Trophoblast cell (in vitro differentiated cells and primary cell): ENCODE measurements around the gene RPL18A.

Experiments
- DNase-seq, 2 donors: peaks; one replicate each; pipeline ENCODE4 v3.0.0-alpha.2; 2016
- H2AFZ ChIP-seq: 2 replicates; pipeline ENCODE4 v1.6.1; 2013; ENCODE audit warnings: low read length, moderate library complexity, mild to moderate bottlenecking; ENCODE audit not compliant: insufficient read depth, poor library complexity
- H2AK5ac ChIP-seq: 2 replicates; pipeline ENCODE4 v1.6.1; 2013; ENCODE audit warnings: mild to moderate bottlenecking, low read length
- H2BK120ac ChIP-seq: 2 replicates; pipeline ENCODE4 v1.6.1; 2013; ENCODE audit warnings: low read length, mild to moderate bottlenecking, moderate library complexity; ENCODE audit not compliant: insufficient read depth, poor library complexity
- H2BK12ac ChIP-seq: 2 replicates; pipeline ENCODE4 v1.6.1; 2013; ENCODE audit warnings: mild to moderate bottlenecking, low read length, moderate library complexity
- H2BK5ac ChIP-seq: 2 replicates; pipeline ENCODE4 v1.6.1; 2013; ENCODE audit warnings: low read length, low read depth, moderate library complexity, mild to moderate bottlenecking; ENCODE audit not compliant: poor library complexity
- H3K14ac ChIP-seq: 2 replicates; pipeline ENCODE4 v1.6.1; 2013; ENCODE audit warnings: mild to moderate bottlenecking, low read length
- H3K18ac ChIP-seq: 2 replicates; pipeline ENCODE4 v1.6.1; 2013; ENCODE audit warnings: mild to moderate bottlenecking, low read length
- H3K23ac ChIP-seq: 2 replicates; pipeline ENCODE4 v1.6.1; 2013; ENCODE audit warnings: low read length
- H3K27ac ChIP-seq: 2 replicates; pipeline ENCODE4 v1.5.1; 2013; ENCODE audit warnings: low read depth, mild to moderate bottlenecking, inconsistent platforms, low read length, moderate library complexity
- H3K27me3 ChIP-seq: 2 replicates; pipeline ENCODE4 v1.6.1; 2013; ENCODE audit warnings: inconsistent platforms, mild to moderate bottlenecking, low read length, moderate library complexity; ENCODE audit not compliant: insufficient read depth
- H3K36me3 ChIP-seq, 2 experiments: 1 replicate in 1 of 2; 2 replicates in 1 of 2; pipeline ENCODE4 v1.6.1; 2013; ENCODE audit warnings: low read length in 2 of 2, mild to moderate bottlenecking in 2 of 2, moderate library complexity in 1 of 2; ENCODE audit not compliant: insufficient read depth in 2 of 2, control insufficient read depth in 1 of 2
- H3K4ac ChIP-seq: 2 replicates; pipeline ENCODE4 v1.6.1; 2013; ENCODE audit warnings: low read depth, mild to moderate bottlenecking, low read length, moderate library complexity
- H3K4me1 ChIP-seq, 2 experiments: 1 replicate in 1 of 2; 2 replicates in 1 of 2; pipeline ENCODE4 v1.6.1; 2013; ENCODE audit warnings: low read length in 2 of 2, mild to moderate bottlenecking in 2 of 2, moderate library complexity in 1 of 2; ENCODE audit not compliant: insufficient read depth in 2 of 2, control insufficient read depth in 1 of 2
- H3K4me2 ChIP-seq: 2 replicates; pipeline ENCODE4 v1.6.1; 2013; ENCODE audit warnings: inconsistent platforms, mild to moderate bottlenecking, low read length, moderate library complexity
- H3K4me3 ChIP-seq: 2 replicates; pipeline ENCODE4 v1.5.1; 2013; ENCODE audit warnings: mild to moderate bottlenecking, low read depth, low read length, inconsistent platforms
- H3K79me1 ChIP-seq: one replicate; pipeline ENCODE4 v1.6.1; 2013; ENCODE audit warnings: low read length
- H3K79me2 ChIP-seq: 2 replicates; pipeline ENCODE4 v1.6.1; 2013; ENCODE audit warnings: low read length, mild to moderate bottlenecking; ENCODE audit not compliant: control insufficient read depth, insufficient read depth, poor library complexity
- H3K9ac ChIP-seq: 2 replicates; pipeline ENCODE4 v1.6.1; 2013; ENCODE audit warnings: mild to moderate bottlenecking, low read length
- H3K9me3 ChIP-seq: 2 replicates; pipeline ENCODE4 v1.6.1; 2013; ENCODE audit warnings: low read depth, mild to moderate bottlenecking, control low read depth, inconsistent platforms, low read length; ENCODE audit not compliant: insufficient read depth
- H4K12ac ChIP-seq: 2 replicates; pipeline ENCODE4 v1.6.1; 2013; ENCODE audit warnings: low read depth, mild to moderate bottlenecking, low read length, moderate library complexity
- H4K8ac ChIP-seq: 2 replicates; pipeline ENCODE4 v1.6.1; 2013; ENCODE audit warnings: low read depth, mild to moderate bottlenecking, low read length, moderate library complexity
- H4K91ac ChIP-seq: one replicate; pipeline ENCODE4 v1.6.1; 2013; ENCODE audit warnings: low read depth, mild to moderate bottlenecking, low read length, moderate library complexity
- WGBS: extraction: QIAGEN DNeasy Blood & Tissue Kit; methylation state at CpG from one replicate; pipeline ENCODE4 v1.1.7; 2013; ENCODE audit warnings: missing lambda C conversion rate; ENCODE audit not compliant: insufficient read length, insufficient coverage; ENCODE audit errors: extremely low coverage; 5-methylcytosine and 5-hydroxymethylcytosine counted together

Gene RPL18A

GRCh38 chr19:17869114-17869608, 9.5 kb downstream of the RPL18A start:
- H3K4me1 ChIP-seq = peaks cover 5% of the 10 kb centered on the region in 2 experiments
- H3K27ac ChIP-seq = no peak overlapping the region
- H3K18ac ChIP-seq = no peak overlapping the region
- H2AFZ ChIP-seq = no peak overlapping the region
- H2BK120ac ChIP-seq = no peak overlapping the region
- H2BK12ac ChIP-seq = no peak overlapping the region
- H3K36me3 ChIP-seq = peaks cover 3 to 6% of the 10 kb centered on the region in 2 experiments
- H2BK5ac ChIP-seq = no peak overlapping the region
- no peaks in the 10 kb centered on the region for H3K27me3 ChIP-seq
- H4K91ac ChIP-seq = no peak overlapping the region
- H4K12ac ChIP-seq = no peak overlapping the region
- no peak overlapping the region for H3K4me3 ChIP-seq
- H3K79me1 ChIP-seq = no peaks in the 10 kb centered on the region
- no peak overlapping the region for H3K4me2 ChIP-seq
- H4K8ac ChIP-seq = no peak overlapping the region
- no peak overlapping the region for H3K4ac ChIP-seq
- no peak overlapping the region for H3K9ac ChIP-seq
- peaks cover 1% of the 10 kb centered on the region for H3K79me2 ChIP-seq
- WGBS = no CpG with 5 or more reads among the region's 11 CpGs
- no peak overlapping the region for H2AK5ac ChIP-seq
- DNase-seq = no peak
- H3K9me3 ChIP-seq = peaks cover 9% of the 10 kb centered on the region
- no peak overlapping the region for H3K14ac ChIP-seq
- no peak overlapping the region for H3K23ac ChIP-seq

GRCh38 chr19:17871032-17871877, 11.5 kb downstream of the RPL18A start:
- WGBS = no CpG with 5 or more reads among the region's 10 CpGs
- Histone ChIP-seq H2BK120ac (no peak overlapping the region), H4K91ac (no peak overlapping the region), H4K8ac (no peak overlapping the region), H3K36me3 (no peaks in the 10 kb centered on the region), H3K9ac (no peak overlapping the region), H3K79me2 (peaks cover 1% of the 10 kb centered on the region), H2AK5ac (no peak overlapping the region), H2BK5ac (no peak overlapping the region), H3K4ac (no peak overlapping the region), H3K27me3 (no peaks in the 10 kb centered on the region), H3K18ac (no peak overlapping the region), H4K12ac (no peak overlapping the region), H3K14ac (no peak overlapping the region), H3K9me3 (peaks cover 7% of the 10 kb centered on the region), H2AFZ (no peak overlapping the region), H2BK12ac (no peak overlapping the region), H3K4me1 (peaks cover 5% of the 10 kb centered on the region in 2 experiments), H3K4me3 (no peak overlapping the region), H3K23ac (no peak overlapping the region), H3K27ac (no peak overlapping the region), H3K4me2 (no peak overlapping the region), H3K79me1 (no peaks in the 10 kb centered on the region)
- no peak for DNase-seq

GRCh38 chr19:17871878-17872250, 12.2 kb downstream of the RPL18A start, which contains the start of gene SLC5A5:
Gene SLC5A5, plus strand, starts transcription at chr19:17871945. Its CDS starts 375 bp downstream, at chr19:17872320.
- no peak for DNase-seq
- Histone ChIP-seq H4K8ac (no peak within 1 kb of the TSS), H2AFZ (no peak within 1 kb of the TSS), H3K23ac (no peak within 1 kb of the TSS), H2BK5ac (no peak within 1 kb of the TSS), H3K4me2 (no peak within 1 kb of the TSS), H3K79me2 (peaks cover 1% of the 10 kb centered on the region), H3K79me1 (no peaks in the 10 kb centered on the region), H2BK12ac (no peak within 1 kb of the TSS), H2AK5ac (no peak within 1 kb of the TSS), H3K9ac (no peak within 1 kb of the TSS), H2BK120ac (no peak within 1 kb of the TSS), H3K27me3 (no peaks in the 10 kb centered on the region), H3K27ac (no peak within 1 kb of the TSS), H4K91ac (no peak within 1 kb of the TSS), H3K4me3 (no peak within 1 kb of the TSS), H3K14ac (no peak within 1 kb of the TSS), H3K36me3 (no peaks in the 10 kb centered on the region), H3K4me1 (peaks cover 5% of the 10 kb centered on the region in 2 experiments), H3K4ac (no peak within 1 kb of the TSS), H3K18ac (no peak within 1 kb of the TSS), H3K9me3 (peaks cover 7% of the 10 kb centered on the region), H4K12ac (no peak within 1 kb of the TSS)
- no CpG with 5 or more reads among the region's 26 CpGs for WGBS

- Histone ChIP-seq H2AFZ (no peak overlapping the region), H3K9ac (no peak overlapping the region), H2BK5ac (no peak overlapping the region), H3K4me3 (no peak overlapping the region), H3K4me2 (no peak overlapping the region), H3K14ac (no peak overlapping the region), H3K9me3 (peaks cover 7% of the 10 kb centered on the region), H4K91ac (no peak overlapping the region), H3K4me1 (peaks cover 5% of the 10 kb centered on the region in 2 experiments), H2AK5ac (no peak overlapping the region), H4K8ac (no peak overlapping the region), H3K18ac (no peak overlapping the region), H2BK120ac (no peak overlapping the region), H3K79me1 (no peaks in the 10 kb centered on the region), H3K27me3 (no peaks in the 10 kb centered on the region), H2BK12ac (no peak overlapping the region), H3K23ac (no peak overlapping the region), H3K27ac (no peak overlapping the region), H3K4ac (no peak overlapping the region), H4K12ac (no peak overlapping the region), H3K36me3 (no peaks in the 10 kb centered on the region), H3K79me2 (peaks cover 1% of the 10 kb centered on the region)
- no CpG with 5 or more reads among the region's 61 CpGs for WGBS
- no peak for DNase-seq
These were observed 12.7 kb downstream of the RPL18A start for GRCh38 chr19:17872251-17873001.
